DOHH2 (cell line): ENCODE results near the gene METTL2B.
"Not testable (repeated sequence)": the region's sequence is repeated elsewhere in the genome, so short reads cannot be mapped to it uniquely, and the experiment has no call there.

Experiments used
- EZH2phosphoT487 ChIP-seq: fragments of 200-600 bp; sonication (generic); IDR thresholded peaks from 2 replicates; pipeline ENCODE4 v1.6.1; 2017; ENCODE audit warnings: borderline replicate concordance, mild to moderate bottlenecking, antibody characterized with exemption, low read length, moderate library complexity, mixed read lengths
- TF ChIP-seq, protein P1 (sequence below): fragments of 200-600 bp; sonication (generic); IDR thresholded peaks from one replicate; pipeline ENCODE4 v1.5.1; 2014; ENCODE audit warnings: antibody characterized with exemption, mild to moderate bottlenecking, low read depth, low read length; ENCODE audit not compliant: poor library complexity, severe bottlenecking

GRCh38 chr7:128525584-128525983, 49.0 kb downstream of the METTL2B start:
- TF ChIP-seq, protein P1, sequence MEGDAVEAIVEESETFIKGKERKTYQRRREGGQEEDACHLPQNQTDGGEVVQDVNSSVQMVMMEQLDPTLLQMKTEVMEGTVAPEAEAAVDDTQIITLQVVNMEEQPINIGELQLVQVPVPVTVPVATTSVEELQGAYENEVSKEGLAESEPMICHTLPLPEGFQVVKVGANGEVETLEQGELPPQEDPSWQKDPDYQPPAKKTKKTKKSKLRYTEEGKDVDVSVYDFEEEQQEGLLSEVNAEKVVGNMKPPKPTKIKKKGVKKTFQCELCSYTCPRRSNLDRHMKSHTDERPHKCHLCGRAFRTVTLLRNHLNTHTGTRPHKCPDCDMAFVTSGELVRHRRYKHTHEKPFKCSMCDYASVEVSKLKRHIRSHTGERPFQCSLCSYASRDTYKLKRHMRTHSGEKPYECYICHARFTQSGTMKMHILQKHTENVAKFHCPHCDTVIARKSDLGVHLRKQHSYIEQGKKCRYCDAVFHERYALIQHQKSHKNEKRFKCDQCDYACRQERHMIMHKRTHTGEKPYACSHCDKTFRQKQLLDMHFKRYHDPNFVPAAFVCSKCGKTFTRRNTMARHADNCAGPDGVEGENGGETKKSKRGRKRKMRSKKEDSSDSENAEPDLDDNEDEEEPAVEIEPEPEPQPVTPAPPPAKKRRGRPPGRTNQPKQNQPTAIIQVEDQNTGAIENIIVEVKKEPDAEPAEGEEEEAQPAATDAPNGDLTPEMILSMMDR: not testable (repeated sequence)
- not testable (repeated sequence) for TF ChIP-seq EZH2phosphoT487
